Heart left ventricle (tissue), 13 donors: Measurements from ENCODE around the gene CELF4.

Experiments used
- CTCF ChIP-seq, 12 donors: fragments of 200-600 bp; sonication (generic) in 4 of 12; IDR thresholded peaks; one replicate each; pipeline versions ENCODE4 v1.5.0 to v1.8.0; 2018 to 2022; ENCODE audit warnings: antibody characterized with exemption in 12 of 12, mild to moderate bottlenecking in 5 of 12
- POLR2A ChIP-seq, 2 donors: fragments of 450-650 bp; IDR thresholded peaks; one replicate each; pipeline ENCODE4 v1.6.1; 2017; ENCODE audit warnings: antibody characterized with exemption in 2 of 2, mild to moderate bottlenecking in 2 of 2, moderate library complexity in 2 of 2
- donor health status: ischemic (EF 13 %, LVEDD 7.1; RV severe dilation, severe dysfunction).
- donor health status: DM: no; HTN: yes; CAD: no.
- donor health status: DM: no; HTN: no; CAD: no.
- donor health status: ischemic (EF 25% LVEDD 6.9; RV normal size, moderate dysfunction).
- donor health status: ischemic (EF 25% LVEDD 5.7; RV mildly dilated, moderate dysfunction).
- donor health status: ischemic (EF 35%, LVEDD 5.7; RV mildly dilated, moderate dysfunction).
- donor health status: nonischemic (EF 11% LVEDD 7.7; RV severe dilation, severe dysfunction).
- donor health status: DM: yes; HTN: yes; CAD: no.
- donor health status: PGD.
- donor health status: ischemic (EF 29% LVEDD 5.4; RV normal size, mild dysfunction).
- donor health status: nonischemic (EF 23%, LVEDD 6.1; RV moderate dilation, normal function).

- TF ChIP-seq CTCF (IDR thresholded peaks at IDR 0.05) (no peak), POLR2A (IDR thresholded peaks at IDR 0.05) (no peak)
These were observed 311.3 kb downstream of the CELF4 start for GRCh38 chr18:37254236-37254754.
